Stomach (tissue), 4 donors: ENCODE results near the gene BTBD10.
"Not testable (repeated sequence)": the region's sequence is repeated elsewhere in the genome, so short reads cannot be mapped to it uniquely, and the experiment has no call there.

ENCODE experiments used
- EP300 ChIP-seq: sonication (generic); formaldehyde crosslinking; IDR thresholded peaks from one replicate; pipeline ENCODE4 v1.6.1; 2017; ENCODE audit warnings: antibody characterized with exemption
- TF ChIP-seq, protein P1 (sequence below), 7 experiments: fragments of 450-650 bp in 4 of 7; fragments of 200-600 bp in 3 of 7; sonication (generic) in 3 of 7; IDR thresholded peaks; one replicate each; pipeline ENCODE4 v1.5.1; 2016 to 2019; ENCODE audit warnings: antibody characterized with exemption in 7 of 7, control low read depth in 2 of 7, mild to moderate bottlenecking in 1 of 7

DNA sequence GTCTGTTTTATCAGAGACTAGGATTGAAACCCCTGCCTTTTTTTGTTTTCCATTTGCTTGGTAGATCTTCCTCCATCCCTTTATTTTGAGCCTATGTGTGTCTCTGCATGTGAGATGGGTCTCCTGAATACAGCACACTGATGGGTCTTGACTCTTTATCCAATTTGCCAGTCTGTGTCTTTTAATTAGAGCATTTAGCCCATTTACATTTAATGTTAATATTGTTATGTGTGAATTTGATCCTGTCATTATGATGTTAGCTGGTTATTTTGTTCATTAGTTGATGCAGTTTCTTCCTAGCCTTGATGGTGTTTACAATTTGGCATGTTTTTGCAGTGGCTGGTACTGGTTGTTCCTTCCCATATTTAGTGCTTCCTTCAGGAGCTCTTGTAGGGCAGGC is 64.7 kb downstream of the BTBD10 start:
- TF ChIP-seq, protein P1, sequence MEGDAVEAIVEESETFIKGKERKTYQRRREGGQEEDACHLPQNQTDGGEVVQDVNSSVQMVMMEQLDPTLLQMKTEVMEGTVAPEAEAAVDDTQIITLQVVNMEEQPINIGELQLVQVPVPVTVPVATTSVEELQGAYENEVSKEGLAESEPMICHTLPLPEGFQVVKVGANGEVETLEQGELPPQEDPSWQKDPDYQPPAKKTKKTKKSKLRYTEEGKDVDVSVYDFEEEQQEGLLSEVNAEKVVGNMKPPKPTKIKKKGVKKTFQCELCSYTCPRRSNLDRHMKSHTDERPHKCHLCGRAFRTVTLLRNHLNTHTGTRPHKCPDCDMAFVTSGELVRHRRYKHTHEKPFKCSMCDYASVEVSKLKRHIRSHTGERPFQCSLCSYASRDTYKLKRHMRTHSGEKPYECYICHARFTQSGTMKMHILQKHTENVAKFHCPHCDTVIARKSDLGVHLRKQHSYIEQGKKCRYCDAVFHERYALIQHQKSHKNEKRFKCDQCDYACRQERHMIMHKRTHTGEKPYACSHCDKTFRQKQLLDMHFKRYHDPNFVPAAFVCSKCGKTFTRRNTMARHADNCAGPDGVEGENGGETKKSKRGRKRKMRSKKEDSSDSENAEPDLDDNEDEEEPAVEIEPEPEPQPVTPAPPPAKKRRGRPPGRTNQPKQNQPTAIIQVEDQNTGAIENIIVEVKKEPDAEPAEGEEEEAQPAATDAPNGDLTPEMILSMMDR (IDR thresholded peaks at IDR 0.05): not testable (repeated sequence)
- TF ChIP-seq EP300: not testable (repeated sequence)
